ENCODE results near the gene HOXB5.

The HOXB5 gene

DNA sequence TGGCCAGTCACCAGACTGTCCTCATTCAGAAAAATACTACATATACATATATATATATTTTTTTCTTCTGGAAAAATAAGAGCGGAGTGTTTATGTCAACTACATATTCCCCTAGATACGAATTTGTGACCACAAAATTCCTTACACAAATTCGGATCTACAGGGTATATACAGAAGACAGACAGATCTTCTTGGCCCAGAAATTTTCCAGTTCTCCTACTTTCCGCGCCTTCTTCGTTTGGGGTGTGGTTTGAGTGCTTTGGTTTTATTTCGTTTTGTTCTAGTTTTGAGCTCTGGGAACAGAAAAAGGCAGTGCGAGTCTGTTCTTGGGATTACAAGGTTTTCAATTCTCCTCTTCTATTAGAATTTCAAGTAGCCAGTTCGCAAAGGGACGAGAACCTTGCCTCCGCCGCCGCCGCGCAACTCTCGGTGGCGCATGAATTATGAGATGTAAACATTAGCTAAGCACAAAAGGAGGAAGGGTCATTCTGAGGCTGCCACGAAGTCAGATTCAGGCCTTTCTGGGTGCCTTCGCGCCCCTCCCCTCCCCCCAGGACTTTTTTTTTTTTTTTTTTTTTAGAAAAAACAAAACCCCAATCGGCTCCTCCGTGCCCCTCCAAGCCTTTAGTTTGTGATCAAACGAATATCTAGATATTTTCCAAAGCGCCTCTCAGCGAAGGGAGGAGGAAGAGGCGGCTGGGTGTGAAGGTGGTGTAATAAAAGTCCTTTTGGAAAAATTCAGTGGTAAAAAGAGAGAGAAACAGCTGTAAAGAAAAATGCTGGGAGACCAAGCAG lies 13.6 kb downstream of the HOXB5 start:
- Histone ChIP-seq H3K9ac (ENCODE audit: low read length) (no peak overlapping the region), H4K12ac (ENCODE audit: low read depth, low read length) (no peak overlapping the region), H2AFZ (ENCODE audit: insufficient read depth, low read length, poor library complexity) (no peak overlapping the region), H3K14ac (ENCODE audit: low read length) (no peak overlapping the region), H3K79me2 (ENCODE audit: control insufficient read depth, insufficient read depth, low read length, poor library complexity) (peaks cover 10% of the 10 kb centered on the region), H3K36me3 (ENCODE audit: control insufficient read depth in 1 of 2, insufficient read depth in 2 of 2, low read length in 2 of 2) (peaks cover 5 to 6% of the 10 kb centered on the region in 2 experiments), H2BK5ac (ENCODE audit: low read depth, low read length, poor library complexity) (no peak overlapping the region), H3K18ac (ENCODE audit: low read length) (no peak overlapping the region), H3K4me2 (ENCODE audit: low read length) (no peak overlapping the region), H2BK120ac (ENCODE audit: insufficient read depth, low read length, poor library complexity) (no peak overlapping the region), H3K23ac (ENCODE audit: low read length) (no peak overlapping the region), H2AK5ac (ENCODE audit: low read length) (no peak overlapping the region), H3K79me1 (ENCODE audit: low read length) (peaks cover 23% of the 10 kb centered on the region), H3K27ac (ENCODE audit: low read depth, low read length) (no peak overlapping the region), H2BK12ac (ENCODE audit: low read length) (no peak overlapping the region), H3K27me3 (ENCODE audit: insufficient read depth, low read length) (peaks cover 3% of the 10 kb centered on the region), H3K4ac (ENCODE audit: low read depth, low read length) (no peak overlapping the region), H3K4me3 (ENCODE audit: low read depth, low read length) (no peak overlapping the region), H4K8ac (ENCODE audit: low read depth, low read length) (no peak overlapping the region), H3K4me1 (ENCODE audit: control insufficient read depth in 1 of 2, insufficient read depth in 2 of 2, low read length in 2 of 2) (peaks cover 28 to 29% of the 10 kb centered on the region in 2 experiments), H4K91ac (ENCODE audit: low read depth, low read length) (no peak overlapping the region), H3K9me3 (ENCODE audit: insufficient read depth, low read depth, low read length) (no peaks in the 10 kb centered on the region)
- no CpG with 5 or more reads among the region's 26 CpGs for WGBS (ENCODE audit: extremely low coverage, insufficient coverage, insufficient read length)
- DNase-seq = no peak

DNA sequence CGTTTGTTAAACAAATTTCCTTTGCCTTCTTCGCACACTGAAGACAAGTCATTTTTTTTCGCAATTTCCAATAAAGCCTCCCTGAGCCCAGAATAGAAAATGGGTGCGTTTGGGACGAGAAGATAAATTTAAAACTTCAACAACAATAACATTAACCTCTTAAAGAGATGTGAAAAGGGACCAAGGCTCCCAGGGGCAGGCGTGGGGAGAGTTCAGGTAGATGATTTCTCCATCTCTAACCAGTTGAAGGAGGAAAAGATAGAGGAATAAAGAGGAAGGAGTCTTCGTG lies 14.2 kb downstream of the HOXB5 start:
- no peak overlapping the region for H3K18ac ChIP-seq (ENCODE audit: low read length)
- peak overlapping the region; percentile 73 for H3K4me2 ChIP-seq (ENCODE audit: low read length)
- peaks cover 10% of the 10 kb centered on the region for H3K79me2 ChIP-seq (ENCODE audit: control insufficient read depth, insufficient read depth, low read length, poor library complexity)
- H3K4ac ChIP-seq (ENCODE audit: low read depth, low read length) = no peak overlapping the region
- no peak overlapping the region for H3K23ac ChIP-seq (ENCODE audit: low read length)
- WGBS (ENCODE audit: extremely low coverage, insufficient coverage, insufficient read length) = no CpG with 5 or more reads among the region's 7 CpGs
- H3K4me1 ChIP-seq (ENCODE audit: control insufficient read depth in 1 of 2, insufficient read depth in 2 of 2, low read length in 2 of 2) = peaks cover 27 to 28% of the 10 kb centered on the region in 2 experiments
- no peak overlapping the region for H3K14ac ChIP-seq (ENCODE audit: low read length)
- no peak overlapping the region for H2BK5ac ChIP-seq (ENCODE audit: low read depth, low read length, poor library complexity)
- no peak overlapping the region for H2AFZ ChIP-seq (ENCODE audit: insufficient read depth, low read length, poor library complexity)
- no peak for DNase-seq
- H4K91ac ChIP-seq (ENCODE audit: low read depth, low read length) = no peak overlapping the region
- no peak overlapping the region for H4K12ac ChIP-seq (ENCODE audit: low read depth, low read length)
- H2AK5ac ChIP-seq (ENCODE audit: low read length) = no peak overlapping the region
- no peak overlapping the region for H4K8ac ChIP-seq (ENCODE audit: low read depth, low read length)
- H3K9ac ChIP-seq (ENCODE audit: low read length) = no peak overlapping the region
- no peak overlapping the region for H2BK12ac ChIP-seq (ENCODE audit: low read length)
- peaks cover 3% of the 10 kb centered on the region for H3K27me3 ChIP-seq (ENCODE audit: insufficient read depth, low read length)
- H3K4me3 ChIP-seq (ENCODE audit: low read depth, low read length) = no peak overlapping the region
- no peak overlapping the region for H2BK120ac ChIP-seq (ENCODE audit: insufficient read depth, low read length, poor library complexity)
- peaks cover 21% of the 10 kb centered on the region for H3K79me1 ChIP-seq (ENCODE audit: low read length)
- no peaks in the 10 kb centered on the region for H3K9me3 ChIP-seq (ENCODE audit: insufficient read depth, low read depth, low read length)
- peaks cover 5 to 6% of the 10 kb centered on the region in 2 experiments for H3K36me3 ChIP-seq (ENCODE audit: control insufficient read depth in 1 of 2, insufficient read depth in 2 of 2, low read length in 2 of 2)
- no peak overlapping the region for H3K27ac ChIP-seq (ENCODE audit: low read depth, low read length)

DNA sequence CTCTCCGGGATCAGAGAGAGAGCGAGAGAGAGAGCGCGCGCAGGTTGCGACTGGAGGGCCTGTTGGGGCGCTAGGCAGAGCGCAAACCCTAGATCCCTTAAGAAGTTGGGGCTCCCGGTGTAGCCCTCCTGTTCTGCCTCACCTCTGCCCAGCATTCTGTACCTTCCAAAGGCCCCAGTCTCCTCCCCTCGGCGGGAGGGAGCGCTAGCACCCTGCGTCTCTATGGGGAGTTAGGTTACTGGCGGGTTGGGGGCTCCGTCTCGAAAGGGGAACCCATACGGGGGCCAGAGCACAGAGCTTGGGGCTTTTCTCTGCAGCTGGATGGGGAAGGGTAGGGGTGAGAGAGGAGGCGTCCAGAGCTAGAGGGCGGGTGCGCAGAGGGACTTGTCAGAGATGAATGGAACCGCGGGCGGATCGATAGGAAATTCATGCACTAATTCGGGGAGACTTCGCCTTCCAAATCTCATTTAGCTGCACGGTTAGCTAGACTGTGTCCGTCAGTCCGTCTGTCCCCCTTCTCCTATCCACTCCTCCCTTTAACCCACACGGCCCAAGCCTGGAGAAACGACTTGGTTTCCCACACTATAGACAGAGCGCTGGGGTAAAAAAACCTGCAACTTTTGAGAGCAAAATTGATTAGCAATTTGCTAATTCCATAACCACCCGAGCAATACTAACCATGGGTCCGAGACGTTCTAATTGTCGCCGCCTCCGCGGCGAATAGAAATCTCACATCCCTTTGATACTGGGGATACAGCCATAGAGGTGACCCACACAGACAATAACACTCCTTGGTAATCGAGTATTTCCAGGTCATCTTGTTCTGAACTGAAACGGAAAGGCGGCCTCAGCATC lies 14.7 kb downstream of the HOXB5 start:
- peak overlapping the region; percentile 18 for H3K9ac ChIP-seq (ENCODE audit: low read length)
- H3K4me3 ChIP-seq (ENCODE audit: low read depth, low read length) = peak overlapping the region; percentile 70
- H4K91ac ChIP-seq (ENCODE audit: low read depth, low read length) = peak overlapping the region; percentile 97
- H3K27me3 ChIP-seq (ENCODE audit: insufficient read depth, low read length) = no peaks in the 10 kb centered on the region
- H2BK5ac ChIP-seq (ENCODE audit: low read depth, low read length, poor library complexity) = peak overlapping the region; percentile 58
- H3K4ac ChIP-seq (ENCODE audit: low read depth, low read length) = peak overlapping the region; percentile 35
- peak overlapping the region; percentile 73 for H3K4me2 ChIP-seq (ENCODE audit: low read length)
- H3K9me3 ChIP-seq (ENCODE audit: insufficient read depth, low read depth, low read length) = no peaks in the 10 kb centered on the region
- no CpG with 5 or more reads among the region's 43 CpGs for WGBS (ENCODE audit: extremely low coverage, insufficient coverage, insufficient read length)
- H4K8ac ChIP-seq (ENCODE audit: low read depth, low read length) = peak overlapping the region; percentile 88
- peak overlapping the region; percentile 47 for H2AFZ ChIP-seq (ENCODE audit: insufficient read depth, low read length, poor library complexity)
- peak overlapping the region; percentile 10 for H2AK5ac ChIP-seq (ENCODE audit: low read length)
- peaks cover 10% of the 10 kb centered on the region for H3K79me2 ChIP-seq (ENCODE audit: control insufficient read depth, insufficient read depth, low read length, poor library complexity)
- peak overlapping the region; percentile 87 for H3K14ac ChIP-seq (ENCODE audit: low read length)
- H2BK12ac ChIP-seq (ENCODE audit: low read length) = no peak overlapping the region
- H3K27ac ChIP-seq (ENCODE audit: low read depth, low read length) = no peak overlapping the region
- peaks cover 28 to 29% of the 10 kb centered on the region in 2 experiments for H3K4me1 ChIP-seq (ENCODE audit: control insufficient read depth in 1 of 2, insufficient read depth in 2 of 2, low read length in 2 of 2)
- H3K36me3 ChIP-seq (ENCODE audit: control insufficient read depth in 1 of 2, insufficient read depth in 2 of 2, low read length in 2 of 2) = peaks cover 5 to 6% of the 10 kb centered on the region in 2 experiments
- peak overlapping the region; percentile 27 for H2BK120ac ChIP-seq (ENCODE audit: insufficient read depth, low read length, poor library complexity)
- H3K79me1 ChIP-seq (ENCODE audit: low read length) = peaks cover 21% of the 10 kb centered on the region
- H3K23ac ChIP-seq (ENCODE audit: low read length) = no peak overlapping the region
- peak overlapping the region; percentile 81 for H3K18ac ChIP-seq (ENCODE audit: low read length)
- H4K12ac ChIP-seq (ENCODE audit: low read depth, low read length) = peak overlapping the region; percentile 78
- no peak for DNase-seq

DNA sequence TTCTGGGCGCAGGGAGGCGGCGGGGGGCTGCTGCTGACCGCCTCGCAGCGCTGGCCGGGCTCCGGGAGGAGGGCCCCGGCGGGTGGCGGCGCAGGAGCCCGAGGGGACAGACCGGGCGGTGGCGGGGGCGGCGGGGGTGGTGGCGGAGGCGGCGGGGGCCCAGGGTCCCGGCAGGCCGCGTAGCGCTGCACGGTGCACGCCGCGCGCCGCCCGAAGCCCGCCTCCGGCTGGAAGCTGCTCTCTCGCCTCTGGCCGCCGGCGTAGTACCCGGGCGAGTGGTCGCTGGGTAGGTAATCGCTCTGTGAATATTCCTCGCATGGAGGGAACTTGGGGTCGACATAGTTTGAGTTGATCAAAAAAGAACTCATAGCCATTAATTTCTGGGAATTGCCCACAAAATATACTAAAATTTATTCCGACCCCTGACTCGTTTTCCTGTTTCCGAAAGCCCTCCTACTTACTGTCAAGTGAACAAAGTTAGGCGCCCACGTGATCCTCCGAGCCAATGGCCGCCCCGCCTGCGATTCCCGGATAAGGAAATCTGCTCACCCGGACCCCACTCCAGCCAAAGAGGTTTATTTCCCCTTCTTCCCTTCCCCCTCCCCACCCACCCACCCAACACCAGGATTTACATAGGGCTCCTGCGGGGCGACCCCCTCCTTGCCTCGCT lies 15.5 kb downstream of the HOXB5 start, which contains the start of gene HOXB4:
Gene HOXB4, minus strand, starts transcription at position 405 of the 670 bp plus-strand sequence. Its CDS starts 31 bp downstream, at position 374.
- Histone ChIP-seq H3K4ac (ENCODE audit: low read depth, low read length) (peak within 1 kb of the TSS; percentile 70), H3K27ac (ENCODE audit: low read depth, low read length) (peak within 1 kb of the TSS; percentile 1), H4K91ac (ENCODE audit: low read depth, low read length) (peak within 1 kb of the TSS; percentile 97), H3K79me1 (ENCODE audit: low read length) (peaks cover 21% of the 10 kb centered on the region), H3K4me3 (ENCODE audit: low read depth, low read length) (peak within 1 kb of the TSS; percentile 72), H3K9me3 (ENCODE audit: insufficient read depth, low read depth, low read length) (no peaks in the 10 kb centered on the region), H3K14ac (ENCODE audit: low read length) (peak within 1 kb of the TSS; percentile 87), H2BK12ac (ENCODE audit: low read length) (peak within 1 kb of the TSS; percentile 79), H3K23ac (ENCODE audit: low read length) (no peak within 1 kb of the TSS), H3K4me1 (ENCODE audit: control insufficient read depth in 1 of 2, insufficient read depth in 2 of 2, low read length in 2 of 2) (peaks cover 28 to 33% of the 10 kb centered on the region in 2 experiments), H2AK5ac (ENCODE audit: low read length) (peak within 1 kb of the TSS; percentile 63), H3K9ac (ENCODE audit: low read length) (peak within 1 kb of the TSS; percentile 18), H3K36me3 (ENCODE audit: control insufficient read depth in 1 of 2, insufficient read depth in 2 of 2, low read length in 2 of 2) (peaks cover 5 to 6% of the 10 kb centered on the region in 2 experiments), H2AFZ (ENCODE audit: insufficient read depth, low read length, poor library complexity) (peak within 1 kb of the TSS; percentile 62), H3K79me2 (ENCODE audit: control insufficient read depth, insufficient read depth, low read length, poor library complexity) (peaks cover 10% of the 10 kb centered on the region), H3K27me3 (ENCODE audit: insufficient read depth, low read length) (no peaks in the 10 kb centered on the region), H2BK5ac (ENCODE audit: low read depth, low read length, poor library complexity) (peak within 1 kb of the TSS; percentile 58), H3K18ac (ENCODE audit: low read length) (peak within 1 kb of the TSS; percentile 81), H2BK120ac (ENCODE audit: insufficient read depth, low read length, poor library complexity) (peak within 1 kb of the TSS; percentile 70), H4K12ac (ENCODE audit: low read depth, low read length) (peak within 1 kb of the TSS; percentile 78), H3K4me2 (ENCODE audit: low read length) (peak within 1 kb of the TSS; percentile 90), H4K8ac (ENCODE audit: low read depth, low read length) (peak within 1 kb of the TSS; percentile 88)
- peak; percentile 63 to 70 for DNase-seq
- no CpG with 5 or more reads among the region's 58 CpGs for WGBS (ENCODE audit: extremely low coverage, insufficient coverage, insufficient read length)

Data from trophoblast cell (in vitro differentiated cells and primary cell).